ENCODE data around the gene WDR64.

WDR64 gene

DNA sequence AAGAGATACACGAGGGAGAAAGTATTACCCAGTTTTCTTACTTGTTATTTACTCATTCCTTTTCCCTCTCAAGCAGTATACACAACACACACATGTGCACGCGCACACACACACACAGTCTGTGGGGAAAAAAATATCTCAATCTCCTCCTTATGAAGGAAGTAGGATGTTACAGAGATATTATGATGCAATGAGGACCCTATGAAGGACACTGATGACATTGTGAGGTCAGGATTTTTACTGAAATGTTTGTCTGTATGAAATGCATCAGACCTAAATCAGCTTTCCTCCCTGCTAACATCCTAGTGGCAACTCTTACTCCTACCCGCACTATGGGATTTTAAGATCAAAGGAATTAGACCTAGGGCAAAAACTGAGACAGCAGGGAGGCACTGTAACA, at the start of gene WDR64:
Gene WDR64, plus strand, starts transcription at position 270 of the 400 bp plus-strand sequence. CDS start 204 bp downstream, outside the sequence.
- DNase-seq (ENCODE audit: low read depth in 1 of 2, low spot score in 1 of 2): no peak

DNA sequence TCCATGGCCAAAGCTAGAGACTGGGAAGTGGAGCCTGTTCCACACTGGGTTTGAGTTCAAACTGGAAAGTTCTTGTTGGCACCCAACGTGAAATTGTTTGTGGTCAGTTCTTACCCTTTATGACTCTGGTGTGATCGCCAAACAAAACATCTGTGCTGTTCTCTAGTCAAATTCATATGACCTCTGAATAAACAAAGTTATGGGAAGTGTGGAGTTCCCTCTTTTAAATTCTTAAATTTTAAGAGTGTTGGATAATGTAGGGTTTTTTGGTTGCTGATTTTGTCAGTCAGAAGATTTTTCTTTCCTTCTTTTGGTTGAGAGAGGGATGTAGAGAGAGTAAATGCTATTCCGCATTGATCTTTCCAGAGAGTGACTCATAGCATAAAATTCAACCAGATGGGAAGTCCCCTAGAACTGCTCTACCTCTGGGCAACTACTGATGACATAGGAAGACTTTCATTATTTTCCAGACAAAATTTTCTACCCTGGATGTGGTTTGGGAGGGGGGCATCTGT, 48.3 kb upstream of the WDR64 start:
- DNase-seq (ENCODE audit: low read depth in 1 of 2, low spot score in 1 of 2): no peak

DNA sequence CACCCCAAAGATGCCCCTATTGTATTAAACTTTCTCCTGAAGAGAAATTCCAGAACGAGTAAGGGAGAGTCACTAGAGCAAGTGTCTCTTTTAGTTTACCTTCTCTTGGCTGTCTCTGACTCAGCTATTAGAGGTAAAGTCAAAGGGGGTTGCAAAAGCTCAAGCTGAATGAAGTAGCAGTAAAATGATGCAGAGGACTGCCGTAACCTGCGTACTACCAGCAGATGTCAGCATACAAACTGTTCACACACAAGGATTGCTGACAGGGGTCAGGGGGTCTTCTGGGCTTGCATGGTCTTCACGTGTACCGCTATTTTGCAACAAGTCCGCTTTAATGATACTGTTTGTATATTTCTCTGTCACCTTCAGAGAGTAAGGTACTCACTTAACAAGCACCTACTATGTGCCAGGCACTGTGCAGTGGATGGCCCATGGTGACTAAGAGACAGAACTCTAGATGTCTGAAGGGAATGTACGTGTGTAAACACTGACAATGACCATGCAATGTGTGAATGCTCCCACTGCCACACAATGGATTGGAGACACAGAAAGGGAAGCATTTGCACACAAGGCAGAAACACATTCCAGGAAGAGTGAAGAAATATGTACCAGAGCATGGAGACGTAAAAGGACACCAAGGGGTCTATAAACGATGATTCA, 46.8 kb upstream of the WDR64 start:
- DNase-seq (ENCODE audit: low read depth in 1 of 2, low spot score in 1 of 2): no peak

DNA sequence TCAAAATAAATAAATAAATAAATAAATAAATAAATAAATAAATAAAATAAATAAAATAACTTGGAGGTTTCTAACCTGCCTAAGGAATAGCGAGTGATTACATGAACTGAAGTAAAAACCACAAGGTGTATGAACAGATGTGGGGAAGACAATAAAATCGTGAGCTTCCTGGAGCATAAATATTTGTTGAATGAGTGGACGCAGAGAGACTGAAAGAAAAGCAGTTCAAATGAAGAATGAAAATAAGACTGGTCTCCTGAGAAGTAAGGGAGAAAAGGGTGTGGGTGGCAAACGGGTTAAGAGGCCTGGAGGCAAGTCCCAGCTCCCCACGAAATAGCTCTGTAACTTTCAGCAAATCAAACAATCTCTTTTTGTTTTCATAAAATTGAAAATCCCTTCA, 45.5 kb upstream of the WDR64 start:
- DNase-seq (ENCODE audit: low read depth in 1 of 2, low spot score in 1 of 2): no peak

DNA sequence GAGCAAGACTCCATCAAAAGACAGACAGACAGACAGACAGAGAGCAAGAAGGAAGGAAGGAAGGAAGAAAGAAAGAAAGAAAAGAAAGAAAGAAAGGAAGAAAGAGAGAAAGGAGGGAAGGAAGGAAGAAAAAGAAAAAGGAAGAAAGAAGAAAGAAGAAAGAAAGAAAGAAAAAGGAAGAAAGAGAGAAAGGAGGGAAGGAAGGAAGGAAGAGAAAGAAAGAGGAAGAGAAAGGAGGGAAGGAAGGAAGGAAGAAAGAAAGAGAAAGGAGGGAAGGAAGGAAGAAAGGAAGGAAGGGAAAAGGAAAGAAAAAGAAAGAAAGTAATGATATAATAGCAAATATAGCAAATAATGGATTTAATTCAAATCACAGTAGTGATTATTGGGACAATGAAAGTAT, 44.6 kb upstream of the WDR64 start:
- DNase-seq (ENCODE audit: low read depth in 1 of 2, low spot score in 1 of 2): no peak

DNA sequence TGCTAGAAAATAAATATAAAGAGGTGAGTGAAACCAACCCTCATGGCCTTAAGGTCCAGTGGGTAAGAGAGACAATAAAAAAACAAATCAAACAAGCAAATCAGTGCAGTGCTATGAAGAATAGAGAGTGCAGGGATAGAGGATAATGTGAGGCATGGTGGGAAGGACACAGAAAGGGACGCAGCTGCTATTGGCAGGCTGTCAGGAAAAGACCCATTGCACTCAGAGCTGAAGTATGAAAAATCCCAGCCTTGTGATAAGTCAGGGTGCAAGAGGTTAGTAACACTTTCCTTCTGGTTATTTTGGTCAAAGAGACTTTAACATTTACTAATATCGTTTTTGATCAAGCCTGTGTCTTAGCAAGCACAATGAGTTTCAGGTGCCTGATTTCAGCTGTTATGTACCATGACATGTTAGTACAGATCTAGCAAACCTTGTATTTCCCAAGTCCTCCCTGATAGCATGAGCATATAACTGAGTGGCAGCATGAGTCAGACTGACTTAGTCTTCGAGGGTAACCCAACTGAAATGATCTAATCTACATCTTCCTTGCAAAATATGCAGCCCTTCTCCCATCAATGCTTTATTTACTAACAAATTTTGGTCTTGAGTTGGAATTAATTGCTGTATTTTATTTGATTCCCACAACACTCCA, 43.6 kb upstream of the WDR64 start:
- no peak for DNase-seq (ENCODE audit: low read depth in 1 of 2, low spot score in 1 of 2)

DNA sequence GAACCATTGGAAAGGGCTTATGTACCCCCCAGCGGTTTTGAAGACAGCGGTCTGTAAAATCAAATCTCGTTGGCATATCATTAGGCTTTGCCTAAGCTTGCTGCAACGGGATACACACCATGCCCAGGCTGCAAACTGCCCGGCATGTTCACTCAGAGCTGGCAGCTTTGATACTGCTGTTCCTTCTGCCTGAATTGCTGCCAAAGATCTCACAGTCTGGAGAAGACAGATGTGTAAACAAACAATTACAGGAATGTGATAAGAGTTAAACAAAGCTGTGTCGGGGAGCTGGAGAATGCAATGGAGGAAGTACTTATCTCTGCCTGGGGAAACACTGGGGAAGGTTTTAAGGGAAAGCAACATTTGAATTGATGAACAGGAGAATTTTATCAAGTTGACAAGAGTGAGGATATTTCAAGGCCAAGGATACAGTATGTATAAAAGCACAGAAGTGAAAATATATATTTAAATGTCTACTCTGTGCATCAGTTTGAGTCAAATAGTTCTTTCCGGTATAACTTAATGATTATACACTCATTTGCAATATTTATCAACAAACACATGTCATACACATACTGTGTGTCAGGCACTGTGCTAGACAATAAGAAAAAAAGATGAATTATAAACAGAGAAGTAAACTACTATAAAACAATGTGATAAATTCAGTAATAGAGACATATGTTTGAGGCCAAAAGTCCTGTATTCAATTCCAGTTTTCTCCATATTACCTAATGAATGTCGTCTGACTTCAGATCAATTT, 41.8 kb upstream of the WDR64 start:
- no peak for DNase-seq (ENCODE audit: low read depth in 1 of 2, low spot score in 1 of 2)

DNA sequence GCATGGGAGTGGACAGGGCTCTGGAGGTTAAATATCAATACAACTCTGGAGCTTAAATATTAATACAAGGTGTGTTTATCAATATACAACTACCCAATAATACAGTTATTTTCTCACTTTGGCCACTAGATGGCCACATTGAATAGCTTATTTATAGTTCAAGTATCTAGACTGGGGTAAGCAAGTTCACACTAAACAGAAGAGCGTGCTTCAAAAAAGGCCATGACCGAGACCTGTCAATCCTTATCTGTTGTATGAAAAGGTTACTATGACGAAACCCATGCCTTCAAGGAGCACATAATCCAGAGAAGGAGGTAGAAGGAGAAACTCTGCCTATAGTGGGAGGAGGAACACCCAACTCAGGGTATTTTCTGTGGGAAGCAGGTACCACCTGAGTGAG, 41.0 kb upstream of the WDR64 start:
- peak in 1 of 2 donors; percentile 14 for DNase-seq (ENCODE audit: low read depth in 1 of 2, low spot score in 1 of 2)

DNA sequence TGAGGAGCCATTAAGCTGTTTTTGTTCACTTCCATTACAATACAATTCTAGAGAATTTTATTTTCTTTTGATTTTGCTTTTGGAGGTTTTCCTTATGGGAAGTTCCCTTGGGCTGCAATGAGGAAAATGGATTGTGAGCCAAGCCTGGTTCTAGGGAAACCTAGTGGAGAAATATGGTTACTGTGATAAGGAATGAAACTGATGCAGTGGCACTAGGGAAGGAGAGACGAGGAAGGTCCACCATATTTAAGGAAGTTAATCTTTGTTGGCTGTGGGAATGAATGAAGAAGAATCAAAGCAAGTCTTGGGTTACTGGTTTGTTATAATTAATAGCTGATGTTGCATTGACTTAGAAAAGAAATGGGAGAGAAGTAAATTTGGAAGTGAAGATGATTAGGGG, 40.3 kb upstream of the WDR64 start:
- no peak for DNase-seq (ENCODE audit: low read depth in 1 of 2, low spot score in 1 of 2)

DNA sequence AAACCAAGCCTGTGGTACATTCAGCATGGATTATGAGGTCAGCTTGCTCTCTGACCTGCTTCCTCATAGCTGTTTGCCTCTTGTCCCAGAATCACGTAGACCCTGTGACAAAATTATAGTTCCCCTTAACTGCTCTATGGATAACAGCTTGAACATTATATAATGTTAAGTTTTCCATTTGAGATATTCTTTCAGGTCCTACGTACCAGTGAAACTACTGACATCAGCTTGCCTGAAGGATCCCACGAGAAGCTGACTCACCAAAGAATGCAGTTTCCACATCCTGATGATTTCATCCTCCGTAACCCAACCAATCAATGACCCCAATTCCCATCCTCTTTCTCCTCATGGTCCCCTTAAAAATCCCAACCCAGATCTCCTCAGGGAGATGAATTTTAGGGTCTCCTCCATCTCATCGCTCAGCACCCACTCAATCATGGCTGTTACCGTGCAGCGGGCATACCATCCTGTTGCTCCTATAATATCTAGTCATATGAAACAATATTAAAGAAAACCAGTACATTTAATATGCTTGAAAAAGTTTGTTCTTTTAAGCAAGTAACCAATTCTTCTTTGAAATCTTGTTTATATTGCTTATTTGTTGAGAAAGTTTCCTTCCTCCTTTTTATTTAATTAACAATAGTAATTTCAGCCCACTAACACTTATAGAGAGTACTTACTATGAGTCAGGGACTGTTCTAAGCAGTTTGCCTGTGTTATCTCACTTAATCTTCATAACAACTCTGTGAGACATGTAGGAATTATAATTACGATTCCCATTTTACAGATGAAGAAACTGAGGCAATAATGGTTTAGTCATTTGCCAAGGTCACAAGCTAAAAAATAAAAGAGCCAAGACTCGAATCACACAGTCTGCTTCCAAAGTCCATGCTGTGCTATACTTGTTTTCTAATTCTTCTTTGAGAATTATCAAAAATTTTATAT, 39.3 kb upstream of the WDR64 start:
- no peak for DNase-seq (ENCODE audit: low read depth in 1 of 2, low spot score in 1 of 2)

DNA sequence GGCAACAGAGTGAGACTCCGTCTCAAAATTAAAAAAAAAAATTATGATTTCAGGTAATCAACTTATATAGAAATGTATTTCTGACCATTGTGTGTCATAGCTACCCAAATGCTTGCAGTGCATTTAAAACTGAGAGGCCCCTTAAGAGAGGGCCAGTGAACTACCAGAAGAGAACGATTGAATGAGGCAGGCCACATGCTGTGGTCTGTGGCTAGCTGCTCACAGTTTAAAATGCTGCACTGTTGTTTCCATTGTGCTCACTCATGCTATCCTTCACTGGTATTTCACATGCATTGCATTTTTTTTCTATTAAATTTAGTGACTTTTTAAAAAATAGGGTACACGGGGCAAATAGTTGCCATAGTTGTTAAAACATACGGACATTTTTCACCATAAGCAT, 37.9 kb upstream of the WDR64 start:
- no peak for DNase-seq (ENCODE audit: low read depth in 1 of 2, low spot score in 1 of 2)

DNA sequence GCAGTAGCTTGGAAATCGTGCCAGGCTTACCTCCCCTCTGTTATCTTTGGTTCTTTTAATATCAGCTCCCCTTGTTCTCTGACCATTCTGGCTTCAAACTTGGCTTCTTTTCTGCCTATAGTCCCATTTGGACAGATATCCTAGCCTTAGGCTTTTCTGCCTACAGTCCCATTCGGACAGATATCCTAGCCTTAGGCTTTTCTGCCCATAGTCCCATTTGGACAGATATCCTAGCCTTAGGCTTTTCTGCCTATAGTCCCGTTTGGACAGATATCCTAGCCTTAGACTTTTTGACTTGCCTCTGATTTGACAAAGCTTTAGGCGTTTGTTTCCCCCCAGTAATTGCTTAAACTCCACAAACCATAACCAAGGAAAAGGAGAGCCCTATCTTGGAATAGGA, 37.5 kb upstream of the WDR64 start:
- DNase-seq (ENCODE audit: low read depth in 1 of 2, low spot score in 1 of 2): no peak

DNA sequence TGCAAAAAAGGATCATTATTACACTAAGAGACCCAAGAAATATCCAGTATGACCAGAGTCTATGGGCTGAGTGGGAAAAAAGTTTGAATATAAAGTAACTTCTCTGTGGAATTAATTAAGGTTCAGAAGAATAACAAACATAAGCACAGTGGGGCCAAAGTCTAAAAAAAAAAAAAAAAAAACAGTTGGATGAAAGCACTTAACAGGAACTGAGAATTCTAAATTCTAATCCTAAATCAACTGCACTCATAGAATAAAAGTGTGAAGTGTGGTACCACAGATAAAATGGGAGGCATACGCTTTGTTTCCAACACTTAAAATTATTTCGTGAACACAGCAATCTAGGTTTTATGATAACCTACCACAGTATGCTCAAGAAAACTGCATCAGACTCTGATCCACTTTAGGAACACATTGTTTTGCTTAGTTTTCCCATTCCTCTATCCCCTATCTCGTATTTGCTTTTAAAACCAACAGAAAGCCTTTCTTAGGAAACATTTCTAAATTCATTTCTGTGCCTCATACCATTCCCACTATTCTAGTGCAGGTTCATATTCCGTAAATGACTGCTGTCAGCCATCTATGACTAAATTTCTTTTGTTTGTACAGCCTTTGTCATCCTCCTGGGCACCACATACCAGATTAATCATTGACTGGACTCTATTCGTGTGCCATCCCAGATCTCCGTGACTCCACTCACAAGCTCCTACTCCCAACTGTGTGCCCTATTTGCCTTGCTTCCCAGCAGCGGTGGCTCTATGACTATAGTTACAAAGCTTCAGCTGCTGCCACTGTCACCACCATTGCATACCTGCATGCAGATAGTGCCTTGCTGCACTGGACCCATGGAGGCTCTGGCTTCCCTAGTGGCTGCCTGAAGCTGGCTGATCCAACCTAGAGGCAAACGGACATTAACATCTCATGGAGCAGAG, 36.8 kb upstream of the WDR64 start:
- DNase-seq (ENCODE audit: low read depth in 1 of 2, low spot score in 1 of 2): no peak

DNA sequence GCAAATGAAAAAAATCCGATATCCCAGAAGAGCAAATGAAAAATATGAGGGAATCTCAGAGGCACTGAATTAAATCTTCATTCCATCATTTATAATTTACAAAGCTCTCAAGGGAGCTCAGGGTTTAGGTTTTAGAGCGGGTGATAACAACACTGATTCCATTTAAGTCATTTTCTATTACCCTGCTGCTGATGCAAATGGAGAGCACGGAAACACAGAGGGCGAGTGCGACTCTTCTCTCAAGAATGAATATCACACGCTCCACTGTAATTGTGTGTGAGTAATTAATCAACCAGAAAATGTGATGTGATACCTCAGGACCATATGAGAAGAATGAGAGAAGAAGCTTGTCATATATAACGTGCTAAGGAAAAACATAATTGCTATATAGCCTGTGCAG, 34.7 kb upstream of the WDR64 start:
- no peak for DNase-seq (ENCODE audit: low read depth in 1 of 2, low spot score in 1 of 2)

DNA sequence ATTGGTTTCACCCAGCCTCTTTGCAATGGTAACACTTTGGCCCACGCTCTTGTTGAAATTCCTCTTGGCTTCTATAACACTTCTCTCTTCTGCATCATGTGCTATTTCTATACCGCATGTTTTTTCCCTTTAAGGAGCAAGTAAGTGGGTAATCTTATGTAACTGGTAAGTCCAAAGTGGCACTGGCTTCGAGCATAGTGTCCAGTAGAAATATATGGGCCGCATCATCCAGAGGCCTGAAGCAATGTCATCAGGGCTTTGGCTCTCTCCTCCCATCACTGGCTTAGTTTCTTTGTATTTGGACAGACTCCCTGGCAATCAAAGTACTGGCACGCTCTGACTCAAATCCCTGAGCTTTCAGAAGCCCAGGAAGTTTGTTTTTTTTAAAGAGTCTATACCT, 29.4 kb upstream of the WDR64 start:
- no peak for DNase-seq (ENCODE audit: low read depth in 1 of 2, low spot score in 1 of 2)

DNA sequence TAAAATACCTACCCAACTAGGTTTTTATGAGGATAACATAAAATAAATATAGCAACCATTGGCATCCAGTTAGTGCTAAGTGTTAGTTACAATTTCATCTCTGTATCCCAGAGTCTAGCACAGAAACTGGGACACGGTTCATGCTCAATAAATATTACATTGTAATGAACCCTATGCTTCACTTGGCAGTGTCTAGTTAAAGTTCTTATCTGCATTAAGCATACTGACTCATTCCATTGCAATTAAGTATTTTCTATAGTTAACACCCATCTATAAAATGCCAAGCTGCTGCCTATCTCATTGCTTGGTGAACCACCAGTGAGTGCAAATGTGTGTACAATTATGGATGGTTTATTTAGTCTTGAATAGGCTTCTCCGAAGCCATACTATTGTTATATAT, 27.1 kb upstream of the WDR64 start:
- no peak for DNase-seq (ENCODE audit: low read depth in 1 of 2, low spot score in 1 of 2)

DNA sequence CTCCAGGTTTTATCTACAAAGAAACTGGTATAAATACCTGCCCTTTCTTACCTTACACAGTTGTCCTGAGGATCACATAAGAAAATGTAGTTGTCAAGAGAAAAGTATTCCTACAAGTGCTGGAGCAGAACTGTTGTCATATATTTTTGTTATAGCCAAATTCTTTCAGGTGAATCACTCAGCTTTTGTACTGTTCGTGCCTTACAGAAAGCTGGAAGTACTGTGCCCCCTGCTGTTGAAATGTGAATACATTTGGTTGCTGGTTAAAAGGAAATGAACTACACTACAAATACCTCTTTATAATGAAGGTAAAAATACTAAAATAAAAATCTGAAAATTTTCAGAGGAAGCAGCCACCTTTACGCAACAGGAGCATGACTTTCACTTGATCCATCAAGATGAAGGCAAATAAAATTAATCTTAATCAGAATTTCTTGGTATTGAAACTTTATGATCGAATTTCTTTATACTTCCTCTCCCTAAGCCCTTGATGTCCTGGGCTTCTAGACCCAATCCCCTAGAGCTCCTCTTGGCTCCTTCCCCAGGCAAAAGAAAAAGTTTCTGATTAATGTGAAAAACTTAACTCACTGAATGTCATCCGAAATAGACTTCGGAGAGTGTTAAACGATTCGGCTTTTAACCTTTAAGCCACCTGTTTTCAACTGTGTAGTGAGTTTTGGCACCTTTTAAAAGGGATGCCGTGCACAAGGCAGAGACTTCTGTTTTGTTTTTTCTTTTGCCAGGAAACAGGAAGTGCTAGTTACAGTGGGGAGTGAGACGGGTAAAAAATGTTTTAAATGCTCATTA, 24.4 kb upstream of the WDR64 start:
- peak in 1 of 2 donors; percentile 43 for DNase-seq (ENCODE audit: low read depth in 1 of 2, low spot score in 1 of 2)

DNA sequence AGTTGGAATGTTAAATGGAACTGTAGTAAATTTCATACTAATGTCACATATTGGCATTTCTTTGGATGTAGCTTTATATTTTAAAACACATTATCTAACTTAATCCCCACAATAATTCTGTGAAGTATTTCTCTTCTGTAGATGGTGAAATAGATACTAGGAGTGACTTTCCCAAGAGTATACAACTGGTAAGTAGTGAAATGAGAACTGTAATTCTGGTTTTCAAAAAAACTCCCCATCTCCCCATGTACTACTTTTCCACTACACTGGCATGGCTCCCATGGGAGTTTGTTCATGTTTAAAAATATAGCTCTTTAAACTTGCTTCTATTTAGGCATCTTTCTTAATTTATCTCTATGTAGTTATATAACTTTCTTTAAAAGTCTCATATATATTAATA, 22.1 kb upstream of the WDR64 start:
- DNase-seq (ENCODE audit: low read depth in 1 of 2, low spot score in 1 of 2): no peak

DNA sequence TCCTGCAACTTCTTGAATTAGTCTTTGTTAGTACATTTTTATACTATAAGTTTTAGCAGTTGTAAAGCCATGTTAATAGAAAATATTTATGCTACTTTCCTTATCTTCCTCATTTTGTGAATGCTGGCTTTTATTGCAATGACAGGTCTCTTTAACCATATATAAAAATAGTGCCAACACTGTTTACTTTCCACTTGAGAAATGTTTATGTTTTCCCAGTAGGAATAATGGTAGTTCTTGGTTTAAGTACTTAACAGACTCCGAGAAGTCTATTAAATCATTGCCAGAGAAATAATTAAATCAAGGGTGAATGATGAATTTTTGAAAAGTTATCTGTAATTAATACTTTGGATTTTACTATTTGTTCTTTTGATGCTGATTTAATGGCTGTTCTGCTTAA, 21.6 kb upstream of the WDR64 start:
- DNase-seq (ENCODE audit: low read depth in 1 of 2, low spot score in 1 of 2): no peak
